H1 (cell line): ENCODE data around the gene SHISA6. TPM values are rescaled to one million over a fixed set of nuclear protein-coding genes. Genes with fewer than 3 reads are reported as not detected.

Source experiments
- CTCF ChIA-PET: fragments of 300-600 bp; sonication (Branson Sonifier 250); formaldehyde crosslinking; loops from one replicate; lab custom pipeline; 2021; ENCODE audit not compliant: partially characterized antibody; lab: Charles Lee
- POLR2A ChIA-PET: fragments of 300-600 bp; sonication (Branson Sonifier 250); formaldehyde crosslinking; loops from one replicate; lab custom pipeline; 2021; ENCODE audit warnings: inconsistent platforms; ENCODE audit not compliant: partially characterized antibody; lab: Charles Lee
- DNase-seq, 2 experiments: peaks; one replicate each; pipeline versions ENCODE4 v3.0.0 to v3.0.0-alpha.2; 2010 to 2022; ENCODE audit warnings: low spot score in 2 of 2, low read depth in 1 of 2, mixed read lengths in 1 of 2
- FAIRE-seq: peaks from 2 replicates; lab custom pipeline; 2011; peaks lifted over from hg19 to GRCh38; lab: Jason Lieb, UNC
- H2AFZ ChIP-seq: 2 replicates; pipeline ENCODE4 v1.8.1; 2012; ENCODE audit warnings: low read length, inconsistent platforms
- H2AK5ac ChIP-seq: 2 replicates; pipeline ENCODE4 v1.6.1; 2013; ENCODE audit warnings: low read depth, low read length
- H2BK120ac ChIP-seq: replicated peaks from 2 replicates; pipeline ENCODE3; 2013; ENCODE audit warnings: low read depth, low read length, inconsistent platforms
- H2BK12ac ChIP-seq: 2 replicates; pipeline ENCODE4 v1.6.1; 2013; ENCODE audit warnings: low read depth, low read length
- H2BK15ac ChIP-seq: 2 replicates; pipeline ENCODE4 v1.6.1; 2013; ENCODE audit warnings: low read length
- H2BK20ac ChIP-seq: 2 replicates; pipeline ENCODE4 v1.6.1; 2013; ENCODE audit warnings: low read length
- H2BK5ac ChIP-seq: 2 replicates; pipeline ENCODE4 v1.6.1; 2013; ENCODE audit warnings: low read depth, low read length
- H3K14ac ChIP-seq: 2 replicates; pipeline ENCODE4 v1.6.1; 2013; ENCODE audit warnings: inconsistent platforms; ENCODE audit not compliant: insufficient read length
- H3K18ac ChIP-seq: 2 replicates; pipeline ENCODE4 v1.6.1; 2013; ENCODE audit warnings: low read length; ENCODE audit errors: extremely low read depth
- H3K23ac ChIP-seq: 2 replicates; pipeline ENCODE4 v1.6.1; 2013; ENCODE audit warnings: inconsistent platforms; ENCODE audit not compliant: insufficient read length
- H3K23me2 ChIP-seq: 2 replicates; pipeline ENCODE4 v1.6.1; 2013; ENCODE audit warnings: low read depth, low read length
- H3K27ac ChIP-seq: 2 replicates; pipeline ENCODE4 v1.6.1; 2011; ENCODE audit warnings: low read depth, low read length, inconsistent platforms
- H3K27me3 ChIP-seq, 4 experiments: replicated peaks in 1 of 4; 1 replicate in 1 of 4; 2 replicates in 3 of 4; pipeline versions ENCODE4 v1.6.1 to v1.8.1; 2011 to 2013; ENCODE audit warnings: low read length in 3 of 4, mild to moderate bottlenecking in 3 of 4, inconsistent platforms in 2 of 4, mixed read lengths in 2 of 4, moderate library complexity in 1 of 4; ENCODE audit not compliant: control insufficient read depth in 3 of 4, insufficient read depth in 3 of 4; ENCODE audit errors: extremely low read depth in 1 of 4
- H3K36me3 ChIP-seq, 4 experiments: 2 replicates each; pipeline versions ENCODE4 v1.6.1 to v1.8.1; 2011 to 2013; ENCODE audit warnings: mild to moderate bottlenecking in 4 of 4, low read length in 3 of 4, moderate library complexity in 2 of 4, control low read depth in 1 of 4, inconsistent platforms in 1 of 4; ENCODE audit not compliant: insufficient read depth in 4 of 4, control insufficient read depth in 2 of 4
- H3K4ac ChIP-seq: replicated peaks from 2 replicates; pipeline ENCODE3; 2013; ENCODE audit warnings: low read length, low read depth, mixed read lengths, inconsistent platforms; ENCODE audit not compliant: insufficient read length
- H3K4me1 ChIP-seq, 4 experiments: replicated peaks in 1 of 4; 1 replicate in 1 of 4; 2 replicates in 3 of 4; pipeline versions ENCODE4 v1.6.1 to v1.8.1; 2011 to 2013; ENCODE audit warnings: low read length in 3 of 4, inconsistent platforms in 2 of 4, mixed read lengths in 1 of 4; ENCODE audit not compliant: insufficient read depth in 4 of 4, control insufficient read depth in 3 of 4
- H3K4me2 ChIP-seq, 2 experiments: 2 replicates each; pipeline versions ENCODE4 v1.6.1 to v1.8.1; 2011 to 2013; ENCODE audit warnings: low read depth in 2 of 2, low read length in 2 of 2, control low read depth in 1 of 2, inconsistent platforms in 1 of 2, mild to moderate bottlenecking in 1 of 2; ENCODE audit not compliant: insufficient read depth in 1 of 2
- H3K4me3 ChIP-seq, 4 experiments: fragments of 200-600, 300-600 bp in 1 of 4; sonication (generic), shearing (Covaris generic), sonication (Bioruptor Twin) in 1 of 4; 2 replicates each; pipeline versions ENCODE4 v1.5.1 to v1.8.1; 2011 to 2016; ENCODE audit warnings: low read length in 4 of 4, low read depth in 3 of 4, control low read depth in 2 of 4, inconsistent platforms in 2 of 4, mild to moderate bottlenecking in 2 of 4, mixed read lengths in 1 of 4, moderate library complexity in 1 of 4; ENCODE audit not compliant: insufficient read depth in 2 of 4; ENCODE audit errors: extremely low read depth in 1 of 4
- H3K56ac ChIP-seq: replicated peaks from 2 replicates; pipeline ENCODE3; 2013; ENCODE audit warnings: low read depth, mild to moderate bottlenecking, mixed read lengths, low read length, inconsistent platforms; ENCODE audit not compliant: insufficient read length
- H3K79me1 ChIP-seq: 2 replicates; pipeline ENCODE4 v1.6.1; 2013; ENCODE audit warnings: low read depth, low read length, control low read depth
- H3K79me2 ChIP-seq, 2 experiments: 2 replicates each; pipeline versions ENCODE4 v1.6.1 to v1.8.1; 2012 to 2013; ENCODE audit warnings: low read length in 2 of 2, mild to moderate bottlenecking in 2 of 2, inconsistent platforms in 1 of 2; ENCODE audit not compliant: insufficient read depth in 2 of 2, control insufficient read depth in 1 of 2
- H3K9ac ChIP-seq, 4 experiments: replicated peaks in 1 of 4; 1 replicate in 1 of 4; 2 replicates in 3 of 4; pipeline versions ENCODE4 v1.6.1 to v1.8.1; 2011 to 2013; ENCODE audit warnings: low read depth in 3 of 4, low read length in 3 of 4, control low read depth in 2 of 4, mild to moderate bottlenecking in 2 of 4, moderate library complexity in 2 of 4, inconsistent platforms in 1 of 4; ENCODE audit errors: extremely low read depth in 1 of 4
- H3K9me3 ChIP-seq, 2 experiments: 2 replicates each; pipeline versions ENCODE4 v1.6.1 to v1.8.1; 2012 to 2013; ENCODE audit warnings: mild to moderate bottlenecking in 2 of 2, moderate library complexity in 2 of 2, control low read depth in 1 of 2, inconsistent platforms in 1 of 2, low read depth in 1 of 2, low read length in 1 of 2, mixed read lengths in 1 of 2; ENCODE audit not compliant: insufficient read depth in 2 of 2
- H4K20me1 ChIP-seq, 2 experiments: replicated peaks in 1 of 2; 2 replicates each; pipeline versions ENCODE3 to v1.8.1; 2011 to 2013; ENCODE audit warnings: inconsistent platforms in 2 of 2, low read length in 2 of 2, mild to moderate bottlenecking in 1 of 2; ENCODE audit not compliant: insufficient read depth in 2 of 2, control insufficient read depth in 1 of 2
- H4K5ac ChIP-seq: 2 replicates; pipeline ENCODE4 v1.6.1; 2013; ENCODE audit warnings: low read length, low read depth, mixed read lengths, inconsistent platforms; ENCODE audit not compliant: insufficient read length
- H4K8ac ChIP-seq: 2 replicates; pipeline ENCODE4 v1.8.0; 2013; ENCODE audit warnings: mild to moderate bottlenecking, moderate library complexity, low read length, inconsistent platforms; ENCODE audit not compliant: insufficient read depth; ENCODE audit errors: extremely low read depth
- H4K91ac ChIP-seq: replicated peaks from 2 replicates; pipeline ENCODE3; 2013; ENCODE audit warnings: low read length, mixed read lengths, inconsistent platforms; ENCODE audit not compliant: insufficient read length
- ATF2 ChIP-seq: IDR thresholded peaks from 2 replicates; pipeline ENCODE4 v1.6.1; 2012; ENCODE audit warnings: low read length, inconsistent platforms
- BRCA1 ChIP-seq: IDR thresholded peaks from 2 replicates; pipeline ENCODE4 v1.6.1; 2012; ENCODE audit warnings: low read depth, low read length, improper control_type of control experiment
- CBX8 ChIP-seq: fragments of 300-800, 300-1000 bp; sonication (generic); IDR thresholded peaks from 2 replicates; pipeline ENCODE4 v1.7.1; 2016; ENCODE audit warnings: low read depth, low read length, borderline replicate concordance
- CEBPB ChIP-seq: IDR thresholded peaks from 2 replicates; pipeline ENCODE4 v1.6.1; 2012; ENCODE audit warnings: low read depth, low read length
- E2F6 ChIP-seq: IDR thresholded peaks from 2 replicates; pipeline ENCODE4 v1.6.1; 2012; ENCODE audit warnings: inconsistent platforms
- EZH2 ChIP-seq: fragments of 200-600 bp; sonication (generic); IDR thresholded peaks from 2 replicates; pipeline ENCODE4 v1.7.1; 2012; ENCODE audit warnings: low read depth, mild to moderate bottlenecking, moderate library complexity, low read length, inconsistent platforms; ENCODE audit not compliant: severe bottlenecking
- HDAC2 ChIP-seq, 2 experiments: fragments of 300-600 bp in 1 of 2; sonication (generic) in 1 of 2; IDR thresholded peaks; 2 replicates each; pipeline ENCODE4 v1.6.1; 2011 to 2012; ENCODE audit warnings: low read depth in 2 of 2, low read length in 2 of 2, mild to moderate bottlenecking in 2 of 2, moderate library complexity in 2 of 2, borderline replicate concordance in 1 of 2, inconsistent platforms in 1 of 2
- POU5F1 ChIP-seq: IDR thresholded peaks from 2 replicates; pipeline ENCODE4 v1.6.1; 2011; ENCODE audit warnings: low read depth, mild to moderate bottlenecking, low read length, moderate library complexity
- SAP30 ChIP-seq: fragments of 300-600 bp; sonication (generic); IDR thresholded peaks from 2 replicates; pipeline ENCODE4 v1.7.1; 2012; ENCODE audit warnings: low read length, moderate library complexity, mild to moderate bottlenecking, inconsistent platforms; ENCODE audit not compliant: insufficient read depth, insufficient replicate concordance
- SIX5 ChIP-seq: IDR thresholded peaks from 2 replicates; pipeline ENCODE4 v1.6.1; 2011; ENCODE audit warnings: mild to moderate bottlenecking, low read depth, low read length
- USF2 ChIP-seq: IDR thresholded peaks from 2 replicates; pipeline ENCODE4 v1.6.1; 2011; ENCODE audit warnings: low read length, improper control_type of control experiment
- WGBS, 2 experiments: shearing (Covaris generic) in 1 of 2; methylation state at CpG; one replicate each; pipeline versions ENCODE4 v1.1.6 to v1.1.7; 2013 to 2015; ENCODE audit warnings: low lambda C conversion rate in 2 of 2, mixed read lengths in 2 of 2, inconsistent platforms in 1 of 2, low coverage in 1 of 2, missing lambda C conversion rate in 1 of 2; ENCODE audit not compliant: insufficient replicate concordance in 2 of 2, insufficient coverage in 1 of 2, insufficient read length in 1 of 2; ENCODE audit errors: extremely low coverage in 1 of 2, missing lambda C conversion rate in 1 of 2; 5-methylcytosine and 5-hydroxymethylcytosine counted together
- polyA plus RNA-seq, 7 experiments: library from polyadenylated mRNA; depleted of rRNA in 3 of 7; stranded (reverse) in 5 of 7; unstranded in 2 of 7; fragments of >200 nt in 5 of 7; fragments of 200-250 nt in 2 of 7; gene quantifications; 1 replicate in 5 of 7; 2 replicates in 1 of 7; 4 replicates in 1 of 7; pipeline versions ENCODE4 v1.2.1 to v1.2.3, GENCODE V29; 2011 to 2013; ENCODE audit warnings: missing spikeins in 2 of 7, mixed read lengths in 2 of 7
- total RNA-seq: library from RNA; stranded (reverse); fragmentation: NEBNext Ultra II Directional; extraction: Animal tissue kit (Norgen Biotek cat#: 25700); gene quantifications from 2 replicates; pipeline ENCODE4 v1.2.1, GENCODE V29; 2021

SHISA6 gene
- total and polyA plus RNA-seq, 2 of the 8 experiments (the other 6 are each of a cell fraction or from before 2014, with no cell fraction given) = 2.9 to 4.8 TPM

- DNase-seq (no peak), FAIRE-seq (no peak)
- Histone ChIP-seq H3K4ac (no peak overlapping the region), H3K4me3 (no peak overlapping the region), H3K23ac (no peak overlapping the region), H3K18ac (no peak overlapping the region), H3K23me2 (no peaks in the 10 kb centered on the region), H2BK20ac (no peak overlapping the region), H3K27me3 (no peaks in the 10 kb centered on the region), H3K79me2 (no peaks in the 10 kb centered on the region), H4K91ac (no peak overlapping the region), H2AFZ (no peak overlapping the region), H2BK12ac (no peak overlapping the region), H4K20me1 (no peaks in the 10 kb centered on the region), H3K56ac (no peak overlapping the region), H4K5ac (no peak overlapping the region), H2AK5ac (no peak overlapping the region), H3K36me3 (no peaks in the 10 kb centered on the region), H3K27ac (no peak overlapping the region), H3K9ac (no peak overlapping the region), H3K4me1 (no peaks in the 10 kb centered on the region), H3K79me1 (no peaks in the 10 kb centered on the region), H2BK5ac (no peak overlapping the region), H3K9me3 (no peaks in the 10 kb centered on the region), H2BK120ac (no peak overlapping the region), H3K4me2 (no peak overlapping the region), H4K8ac (no peak overlapping the region), H3K14ac (no peak overlapping the region), H2BK15ac (no peak overlapping the region)
- ChIA-PET CTCF (no interaction called here), POLR2A (no interaction called here)
- WGBS, 2 experiments = 90% methylated on average over 4 of the region's 4 CpGs; no CpG with 5 or more reads in 1 of the 2 experiments
- no peak for TF ChIP-seq SIX5
- no peak for TF ChIP-seq SAP30
- TF ChIP-seq CEBPB = no peak
- no peak for TF ChIP-seq HDAC2 (IDR thresholded peaks at IDR 0.05; ENCODE audit: borderline replicate concordance in 1 of 2, low read depth in 2 of 2, low read length in 2 of 2)
- no peak for TF ChIP-seq E2F6
- TF ChIP-seq CBX8 = no peak
- TF ChIP-seq EZH2 = no peak
- no peak for TF ChIP-seq POU5F1
- no peak for TF ChIP-seq USF2
- TF ChIP-seq BRCA1 = no peak
- no peak for TF ChIP-seq ATF2
These were observed 197.7 kb downstream of the SHISA6 start for GRCh38 chr17:11438673-11439072.
